K562 (cell line): ENCODE measurements around the gene SHISA5. TPM values are rescaled to one million over a fixed set of nuclear protein-coding genes. Genes with fewer than 3 reads are reported as not detected.

ENCODE experiments used
- ATAC-seq: fragments of 200-7000 bp; cut with Tn5 transposase; 3 replicates; pipeline ENCODE4 v1.9.1; 2020; ENCODE audit warnings: moderate library complexity
- BruUV-seq: library from RNA; stranded (reverse); fragments of 400-500 nt; replicated peaks from 2 replicates; lab custom pipeline; 2021; lab: Mats Ljungman, UMichigan
- CTCF ChIA-PET: fragments of 300-600 bp; formaldehyde crosslinking; extraction: SDS; loops from one replicate; lab custom pipeline; 2021; ENCODE audit warnings: low intra/inter-chr PET ratio; lab: Yijun Ruan, JAX
- POLR2A ChIA-PET: fragments of 300-600, 350-650 bp; sonication (Branson Sonifier 250); formaldehyde crosslinking; extraction: SDS; loops from one replicate; lab custom pipeline; 2021; ENCODE audit warnings: antibody characterized with exemption, inconsistent platforms; lab: Yijun Ruan, JAX
- DNase-seq, 4 experiments: peaks; one replicate each; pipeline versions ENCODE4 v3.0.0 to v3.0.0-alpha.2; 2011 to 2018; ENCODE audit warnings: low spot score in 3 of 4, mixed read lengths in 3 of 4; ENCODE audit errors: extremely low read depth in 1 of 4
- FAIRE-seq: peaks from 2 replicates; lab custom pipeline; 2011; peaks lifted over from hg19 to GRCh38; lab: Jason Lieb, UNC
- H2AFZ ChIP-seq: 2 replicates; pipeline ENCODE4 v1.6.0; 2011; ENCODE audit warnings: low read depth, low read length, control low read depth, inconsistent platforms
- H3K27ac ChIP-seq: fragments of 200-600 bp; 3 replicates; pipeline ENCODE4 v1.8.0; 2011; ENCODE audit warnings: low read depth, mild to moderate bottlenecking, control low read depth, inconsistent platforms, low read length, moderate library complexity, mixed read lengths; ENCODE audit errors: extremely low read depth
- H3K27me3 ChIP-seq, 2 experiments: fragments of 300-600 bp in 1 of 2; 2 replicates in 1 of 2; 3 replicates in 1 of 2; pipeline versions ENCODE4 v1.6.0 to v1.8.0; 2011; ENCODE audit warnings: inconsistent platforms in 2 of 2, low read length in 2 of 2, mild to moderate bottlenecking in 1 of 2, mixed read lengths in 1 of 2, moderate library complexity in 1 of 2; ENCODE audit not compliant: control insufficient read depth in 2 of 2, insufficient read depth in 2 of 2
- H3K36me3 ChIP-seq: fragments of 300-600 bp; 3 replicates; pipeline ENCODE4 v1.8.0; 2011; ENCODE audit warnings: mild to moderate bottlenecking, low read length, inconsistent platforms; ENCODE audit not compliant: control insufficient read depth, insufficient read depth
- H3K4me1 ChIP-seq, 2 experiments: fragments of 200-600 bp in 1 of 2; replicated peaks in 1 of 2; 2 replicates in 1 of 2; 3 replicates in 1 of 2; pipeline versions ENCODE4 v1.5.1 to v1.8.0; 2011; ENCODE audit warnings: inconsistent platforms in 2 of 2, low read length in 2 of 2, mild to moderate bottlenecking in 1 of 2, mixed read lengths in 1 of 2, moderate library complexity in 1 of 2; ENCODE audit not compliant: control insufficient read depth in 2 of 2, insufficient read depth in 2 of 2
- H3K4me2 ChIP-seq: 2 replicates; pipeline ENCODE4 v1.6.1; 2011; ENCODE audit warnings: low read length, control low read depth, inconsistent platforms, mixed read lengths; ENCODE audit not compliant: insufficient read depth
- H3K4me3 ChIP-seq: fragments of 200-600 bp; sonication (generic), shearing (Covaris generic); 2 replicates; pipeline ENCODE4 v1.5.1; 2016; ENCODE audit warnings: control low read depth, inconsistent platforms
- H3K79me2 ChIP-seq: fragments of 200-600 bp; 3 replicates; pipeline ENCODE4 v1.8.0; 2011; ENCODE audit warnings: low read length, inconsistent platforms; ENCODE audit not compliant: control insufficient read depth, insufficient read depth
- H3K9ac ChIP-seq, 2 experiments: 2 replicates each; pipeline versions ENCODE4 v1.6.0 to v1.6.1; 2011; ENCODE audit warnings: low read depth in 2 of 2, low read length in 2 of 2, control low read depth in 1 of 2, inconsistent platforms in 1 of 2, mild to moderate bottlenecking in 1 of 2, mixed read lengths in 1 of 2; ENCODE audit not compliant: insufficient read depth in 1 of 2
- H3K9me1 ChIP-seq: one replicate; pipeline ENCODE4 v1.6.0; 2011; ENCODE audit warnings: inconsistent platforms, mild to moderate bottlenecking, low read length, moderate library complexity; ENCODE audit not compliant: control insufficient read depth, insufficient read depth
- H3K9me3 ChIP-seq: replicated peaks from 2 replicates; pipeline ENCODE4 v1.5.1; 2011; ENCODE audit warnings: low read depth, low read length, inconsistent platforms; ENCODE audit not compliant: control insufficient read depth, insufficient read depth
- H4K20me1 ChIP-seq: replicated peaks from 2 replicates; pipeline ENCODE4 v1.6.1; 2011; ENCODE audit warnings: low read length, inconsistent platforms, mixed read lengths; ENCODE audit not compliant: control insufficient read depth, insufficient read depth
- CTCFL ChIP-seq: IDR thresholded peaks from 2 replicates; pipeline ENCODE4 v1.6.1; 2011; ENCODE audit warnings: borderline replicate concordance, low read depth, mild to moderate bottlenecking, moderate library complexity, low read length; ENCODE audit not compliant: insufficient read depth, poor library complexity, severe bottlenecking
- ELK1 ChIP-seq: sonication (generic); formaldehyde crosslinking; IDR thresholded peaks from 2 replicates; pipeline ENCODE4 v1.8.1; 2022; ENCODE audit warnings: missing genetic modification reagents
- FUS ChIP-seq: fragments of 200-400 bp; formaldehyde crosslinking; optimal IDR thresholded peaks from 2 replicates; pipeline ENCODE3; 2017; ENCODE audit warnings: low read depth, low read length
- GATAD2A ChIP-seq: fragments of 450-650 bp; IDR thresholded peaks from 2 replicates; pipeline ENCODE4 v1.6.1; 2017
- HNRNPK ChIP-seq: fragments of 200-400 bp; formaldehyde crosslinking; IDR thresholded peaks from one replicate; pipeline ENCODE4 v1.6.1; 2018; ENCODE audit warnings: mild to moderate bottlenecking, low read depth, low read length; ENCODE audit not compliant: poor library complexity, severe bottlenecking
- ID3 ChIP-seq, 2 experiments: fragments of 250-450 bp in 1 of 2; fragments of 450-650 bp in 1 of 2; sonication (Bioruptor Pico) in 1 of 2; IDR thresholded peaks; 2 replicates each; pipeline versions ENCODE4 v1.6.1 to v1.8.0; 2016 to 2021; ENCODE audit warnings: mild to moderate bottlenecking in 2 of 2, moderate library complexity in 2 of 2, missing compliant biosample characterization in 1 of 2, missing genetic modification characterization in 1 of 2
- TEAD1 ChIP-seq, 2 experiments: fragments of 450-650 bp in 1 of 2; sonication (generic) in 1 of 2; formaldehyde crosslinking; IDR thresholded peaks; 2 replicates each; pipeline versions ENCODE4 v1.4.0 to v1.8.0; 2020 to 2022; ENCODE audit warnings: mild to moderate bottlenecking in 2 of 2, missing genetic modification reagents in 1 of 2
- THRA ChIP-seq: fragments of 450-650 bp; IDR thresholded peaks from 2 replicates; pipeline ENCODE4 v1.6.1; 2017; ENCODE audit warnings: mild to moderate bottlenecking, moderate library complexity
- ZNF174 ChIP-seq: fragments of 250-450 bp; sonication (Bioruptor Pico); IDR thresholded peaks from 2 replicates; pipeline ENCODE4 v1.4.0; 2020; ENCODE audit warnings: mild to moderate bottlenecking
- WGBS: fragments of 100-300 bp; shearing (Covaris generic); methylation state at CpG from one replicate; pipeline ENCODE4 v1.1.6; 2016; ENCODE audit warnings: low coverage, mixed read lengths; ENCODE audit not compliant: insufficient coverage; ENCODE audit errors: missing lambda C conversion rate; 5-methylcytosine and 5-hydroxymethylcytosine counted together
- in situ Hi-C: fragments of 300-500 bp; cut with MboI; formaldehyde crosslinking; loops from 4 replicates; pipeline ENCODE4 v1.15.0; 2018; ENCODE audit warnings: inconsistent platforms, mixed read lengths
- intact Hi-C: fragments of 100-400 bp; cut with micrococcal nuclease; formaldehyde crosslinking; loops from 2 replicates; pipeline ENCODE4 v1.14.2; 2022
- polyA plus RNA-seq, 8 experiments: library from polyadenylated mRNA; depleted of rRNA in 4 of 8; stranded (reverse) in 5 of 8; unstranded in 3 of 8; fragments of >200 nt; fragmentation: Nextera tagmentation in 2 of 8; fragmentation: Illumina TruSeq in 1 of 8; extraction: Ambion mirVana in 2 of 8; extraction: Trizol in 1 of 8; gene quantifications; 2 replicates each; pipeline versions ENCODE4 v1.2.1 to v1.2.3, GENCODE V29; 2011 to 2014; ENCODE audit warnings: inconsistent platforms in 1 of 8, missing spikeins in 1 of 8
- total RNA-seq, 7 experiments: library from RNA; depleted of rRNA in 6 of 7; stranded (reverse); fragments of >200 nt in 6 of 7; fragmentation: Illumina TruSeq in 2 of 7; extraction: Trizol in 2 of 7; gene quantifications; 2 replicates each; pipeline versions ENCODE4 v1.2.1 to v1.2.3, GENCODE V29; 2011 to 2021; ENCODE audit warnings: low replicate concordance in 1 of 7

SHISA5 gene
- total and polyA plus RNA-seq, 9 of the 15 experiments (the other 6 are each of a cell fraction or from before 2014, with no cell fraction given): 8.4 to 85.8 (median 56.1) TPM

- no peak for TF ChIP-seq ZNF174 (CRISPR knock-in tag)
- TF ChIP-seq GATAD2A: no peak
- 0 out of 4 replicates have a peak, but pooled peaks of 1 of the 2 experiments have one; percentile 14 for TF ChIP-seq TEAD1 (CRISPR knock-in tag; IDR thresholded peaks at IDR 0.05)
- no peak for TF ChIP-seq CTCFL
- TF ChIP-seq, all 486 proteins: peak for 6
Measured at GRCh38 chr3:48472673-48472922, 31.4 kb downstream of the SHISA5 start (continued).

GRCh38 chr3:48470286-48470685, 33.7 kb downstream of the SHISA5 start:
- Histone ChIP-seq H2AFZ (no peak overlapping the region), H3K27me3 (no peaks in the 10 kb centered on the region), H3K9me3 (no peaks in the 10 kb centered on the region), H3K27ac (no peak overlapping the region), H4K20me1 (no peaks in the 10 kb centered on the region), H3K4me2 (no peak overlapping the region), H3K79me2 (peaks cover 24% of the 10 kb centered on the region), H3K4me3 (no peak overlapping the region), H3K9ac (peak overlapping the region in 1 of 2 experiments; percentile 83; a peak in 2 of 4 replicates), H3K4me1 (peaks cover 11 to 57% of the 10 kb centered on the region in 2 experiments), H3K36me3 (peaks cover 38% of the 10 kb centered on the region; the same call in 1 of the 3 replicates), H3K9me1 (no peaks in the 10 kb centered on the region)
- intact Hi-C loops (no loop called here), in situ Hi-C loops (no loop called here)
- FAIRE-seq (no peak), DNase-seq (no peak), ATAC-seq (no peak)
- BruUV-seq: no TSS peak
- WGBS: no CpG with 5 or more reads among the region's 1 CpG
- POLR2A ChIA-PET: interaction anchor here (0.6 to 0.9 kb wide), 2 partner anchors 14 to 226 kb away, joined by 3 read pairs; no protein-coding TSS in a partner anchor
- no peak for TF ChIP-seq FUS
- no peak for TF ChIP-seq HNRNPK
- TF ChIP-seq ID3 (CRISPR knock-in tag; IDR thresholded peaks at IDR 0.05): no peak
- TF ChIP-seq ID3 (tag; IDR thresholded peaks at IDR 0.05): no peak
- no peak for TF ChIP-seq ELK1 (CRISPR knock-in tag)
- TF ChIP-seq THRA: no peak
- CTCF ChIA-PET: no interaction called here
